GM23338 (cell line): ENCODE results near the gene RFX3.

Experiments used
- CREB1 ChIP-seq: fragments of 250-450 bp; sonication (Bioruptor Pico); IDR thresholded peaks from 2 replicates; pipeline ENCODE4 v1.5.0; 2020; ENCODE audit warnings: low read depth, mild to moderate bottlenecking, moderate library complexity
- EZH2 ChIP-seq: fragments of 200-600 bp; sonication (generic); IDR thresholded peaks from one replicate; pipeline ENCODE4 v1.8.0; 2017; ENCODE audit warnings: antibody characterized with exemption, mild to moderate bottlenecking, low read depth; ENCODE audit not compliant: unreplicated experiment
- EZH2phosphoT487 ChIP-seq: fragments of 200-600 bp; sonication (generic); IDR thresholded peaks from one replicate; pipeline ENCODE4 v1.8.1; 2018; ENCODE audit warnings: antibody characterized with exemption; ENCODE audit not compliant: unreplicated experiment
- JUNB ChIP-seq: IDR thresholded peaks from one replicate; pipeline ENCODE4 v1.6.1; 2016; ENCODE audit warnings: antibody characterized with exemption; ENCODE audit not compliant: unreplicated experiment
- POLR2AphosphoS5 ChIP-seq: IDR thresholded peaks from 2 replicates; pipeline ENCODE4 v1.6.1; 2016; ENCODE audit warnings: antibody characterized with exemption, low read depth
- REST ChIP-seq: IDR thresholded peaks from one replicate; pipeline ENCODE4 v1.6.1; 2018; ENCODE audit warnings: antibody characterized with exemption; ENCODE audit not compliant: unreplicated experiment
- STAT1 ChIP-seq: IDR thresholded peaks from one replicate; pipeline ENCODE4 v1.6.1; 2016; ENCODE audit warnings: antibody characterized with exemption; ENCODE audit not compliant: unreplicated experiment
- ZNF114 ChIP-seq: fragments of 250-450 bp; sonication (Bioruptor Pico); IDR thresholded peaks from 2 replicates; pipeline ENCODE4 v1.5.0; 2020; ENCODE audit warnings: mild to moderate bottlenecking, moderate library complexity
- TF ChIP-seq, protein P1 (sequence below), 2 experiments: fragments of 200-600 bp in 1 of 2; sonication (generic) in 1 of 2; conservative IDR thresholded peaks; 2 replicates each; pipeline versions ENCODE4 v1.5.1 to v1.6.1; 2016 to 2017; ENCODE audit warnings: antibody characterized with exemption in 2 of 2, low read depth in 2 of 2, mild to moderate bottlenecking in 2 of 2, moderate library complexity in 1 of 2
- TF ChIP-seq, protein P2 (sequence below): IDR thresholded peaks from 2 replicates; pipeline ENCODE4 v1.6.1; 2016; ENCODE audit warnings: antibody characterized with exemption

GRCh38 chr9:3495855-3496254, 29.9 kb downstream of the RFX3 start:
- TF ChIP-seq EZH2phosphoT487 (no peak), CREB1 (no peak), POLR2AphosphoS5 (no peak), REST (no peak), EZH2 (no peak), ZNF114 (CRISPR knock-in tag) (no peak), JUNB (no peak), STAT1 (no peak)
- TF ChIP-seq, protein P1, sequence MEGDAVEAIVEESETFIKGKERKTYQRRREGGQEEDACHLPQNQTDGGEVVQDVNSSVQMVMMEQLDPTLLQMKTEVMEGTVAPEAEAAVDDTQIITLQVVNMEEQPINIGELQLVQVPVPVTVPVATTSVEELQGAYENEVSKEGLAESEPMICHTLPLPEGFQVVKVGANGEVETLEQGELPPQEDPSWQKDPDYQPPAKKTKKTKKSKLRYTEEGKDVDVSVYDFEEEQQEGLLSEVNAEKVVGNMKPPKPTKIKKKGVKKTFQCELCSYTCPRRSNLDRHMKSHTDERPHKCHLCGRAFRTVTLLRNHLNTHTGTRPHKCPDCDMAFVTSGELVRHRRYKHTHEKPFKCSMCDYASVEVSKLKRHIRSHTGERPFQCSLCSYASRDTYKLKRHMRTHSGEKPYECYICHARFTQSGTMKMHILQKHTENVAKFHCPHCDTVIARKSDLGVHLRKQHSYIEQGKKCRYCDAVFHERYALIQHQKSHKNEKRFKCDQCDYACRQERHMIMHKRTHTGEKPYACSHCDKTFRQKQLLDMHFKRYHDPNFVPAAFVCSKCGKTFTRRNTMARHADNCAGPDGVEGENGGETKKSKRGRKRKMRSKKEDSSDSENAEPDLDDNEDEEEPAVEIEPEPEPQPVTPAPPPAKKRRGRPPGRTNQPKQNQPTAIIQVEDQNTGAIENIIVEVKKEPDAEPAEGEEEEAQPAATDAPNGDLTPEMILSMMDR (conservative IDR thresholded peaks at IDR 0.05; ENCODE audit: low read depth in 2 of 2): no peak
- TF ChIP-seq, protein P2, sequence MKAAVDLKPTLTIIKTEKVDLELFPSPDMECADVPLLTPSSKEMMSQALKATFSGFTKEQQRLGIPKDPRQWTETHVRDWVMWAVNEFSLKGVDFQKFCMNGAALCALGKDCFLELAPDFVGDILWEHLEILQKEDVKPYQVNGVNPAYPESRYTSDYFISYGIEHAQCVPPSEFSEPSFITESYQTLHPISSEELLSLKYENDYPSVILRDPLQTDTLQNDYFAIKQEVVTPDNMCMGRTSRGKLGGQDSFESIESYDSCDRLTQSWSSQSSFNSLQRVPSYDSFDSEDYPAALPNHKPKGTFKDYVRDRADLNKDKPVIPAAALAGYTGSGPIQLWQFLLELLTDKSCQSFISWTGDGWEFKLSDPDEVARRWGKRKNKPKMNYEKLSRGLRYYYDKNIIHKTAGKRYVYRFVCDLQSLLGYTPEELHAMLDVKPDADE: no peak
